Embryonic facial prominence (tissue), 1 donor: Measurements from ENCODE around the gene KIRREL3.

Experiments used
- DNase-seq: peaks from one replicate; pipeline ENCODE4 v3.0.0-alpha.2; 2016; ENCODE audit errors: extremely low spot score

The KIRREL3 gene

GRCh38 chr11:126469311-126469710 lies 531.3 kb downstream of the KIRREL3 start:
- no peak for DNase-seq

- no peak for DNase-seq
These were observed 532.5 kb downstream of the KIRREL3 start for GRCh38 chr11:126468102-126468521.

- no peak for DNase-seq
These were observed 533.1 kb downstream of the KIRREL3 start for GRCh38 chr11:126467471-126467870.

GRCh38 chr11:126467046-126467370 lies 533.6 kb downstream of the KIRREL3 start:
- no peak for DNase-seq

GRCh38 chr11:126466236-126467045 lies 534.1 kb downstream of the KIRREL3 start:
- no peak for DNase-seq

- DNase-seq: no peak
These were observed 534.9 kb downstream of the KIRREL3 start for GRCh38 chr11:126465573-126466188.

- no peak for DNase-seq
These were observed 535.8 kb downstream of the KIRREL3 start for GRCh38 chr11:126464796-126465195.

- DNase-seq: no peak
These were observed 538.1 kb downstream of the KIRREL3 start for GRCh38 chr11:126462422-126462821.

- DNase-seq: no peak
These were observed 538.6 kb downstream of the KIRREL3 start for GRCh38 chr11:126461996-126462395.

- DNase-seq: no peak
These were observed 539.5 kb downstream of the KIRREL3 start for GRCh38 chr11:126461096-126461440.

GRCh38 chr11:126460417-126461095 lies 540.0 kb downstream of the KIRREL3 start:
- DNase-seq: no peak

- DNase-seq: peak; percentile 26
These were observed 540.8 kb downstream of the KIRREL3 start for GRCh38 chr11:126459691-126460281.

GRCh38 chr11:126457817-126458216 lies 542.8 kb downstream of the KIRREL3 start:
- DNase-seq: no peak

- DNase-seq: no peak
These were observed 543.6 kb downstream of the KIRREL3 start for GRCh38 chr11:126456783-126457542.

- no peak for DNase-seq
These were observed 544.5 kb downstream of the KIRREL3 start for GRCh38 chr11:126456089-126456488.

GRCh38 chr11:126452241-126453101 lies 548.1 kb downstream of the KIRREL3 start:
- no peak for DNase-seq

GRCh38 chr11:126451211-126451802 lies 549.3 kb downstream of the KIRREL3 start:
- no peak for DNase-seq

GRCh38 chr11:126450806-126451205 lies 549.8 kb downstream of the KIRREL3 start:
- no peak for DNase-seq

- no peak for DNase-seq
These were observed 550.4 kb downstream of the KIRREL3 start for GRCh38 chr11:126450198-126450597.

GRCh38 chr11:126446581-126446980 lies 554.0 kb downstream of the KIRREL3 start:
- no peak for DNase-seq
